Posterior cingulate gyrus (tissue), 11 donors: ENCODE measurements around the gene GALNTL6.

Experiments used
- DNase-seq, 10 donors: peaks; one replicate each; pipeline versions ENCODE4 v3.0.0 to v3.0.0-alpha.2; 2020 to 2021; ENCODE audit warnings: mixed read lengths in 3 of 10
- intact Hi-C: fragments of 100-400 bp; cut with DNase I; formaldehyde crosslinking; loops from one replicate; pipeline ENCODE4 v1.15.1; 2023

Gene GALNTL6

DNA sequence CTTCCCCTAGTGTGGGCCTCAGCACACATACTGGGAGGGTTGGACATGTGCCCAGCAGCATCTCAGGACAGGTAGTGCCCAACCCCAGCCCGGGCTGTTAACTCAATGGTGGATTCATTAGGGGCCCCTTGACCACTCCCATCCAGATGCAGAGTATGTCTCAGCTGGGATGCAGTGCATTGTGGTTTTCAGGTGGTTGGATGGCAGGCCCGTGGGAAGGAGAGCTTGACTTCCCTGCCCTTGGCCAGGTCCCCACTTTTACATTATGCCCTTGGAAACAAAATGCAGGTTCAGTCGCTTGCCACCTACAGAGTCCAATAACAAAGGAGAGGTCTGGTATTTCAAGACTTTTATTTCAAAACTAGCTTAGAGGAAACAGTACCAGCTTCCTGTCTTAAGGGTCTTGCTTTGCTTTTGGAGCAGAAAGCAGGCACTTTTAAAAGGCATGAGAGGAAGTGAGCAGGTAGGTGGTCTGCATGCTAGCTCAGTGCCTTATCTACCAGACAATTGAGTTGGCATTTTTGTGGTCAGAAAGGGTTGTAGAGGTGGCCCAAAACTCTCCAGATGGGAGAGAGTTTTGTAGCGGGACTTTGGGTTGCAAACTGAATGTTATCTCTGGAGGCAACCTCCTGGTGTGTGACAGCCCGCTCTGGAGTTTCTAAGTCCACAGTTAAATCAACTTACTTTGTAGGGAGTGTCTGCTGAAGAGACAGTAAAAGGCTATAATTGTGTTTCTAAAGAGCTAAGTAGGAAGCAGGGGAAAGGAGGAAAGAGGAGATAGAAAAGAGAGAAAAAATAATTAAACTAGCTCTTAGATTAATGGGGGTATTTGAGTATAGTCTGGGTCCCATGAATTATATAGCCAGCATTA, 171.0 kb downstream of the GALNTL6 start:
- DNase-seq, result no peak
- intact Hi-C loops, result no loop called here

DNA sequence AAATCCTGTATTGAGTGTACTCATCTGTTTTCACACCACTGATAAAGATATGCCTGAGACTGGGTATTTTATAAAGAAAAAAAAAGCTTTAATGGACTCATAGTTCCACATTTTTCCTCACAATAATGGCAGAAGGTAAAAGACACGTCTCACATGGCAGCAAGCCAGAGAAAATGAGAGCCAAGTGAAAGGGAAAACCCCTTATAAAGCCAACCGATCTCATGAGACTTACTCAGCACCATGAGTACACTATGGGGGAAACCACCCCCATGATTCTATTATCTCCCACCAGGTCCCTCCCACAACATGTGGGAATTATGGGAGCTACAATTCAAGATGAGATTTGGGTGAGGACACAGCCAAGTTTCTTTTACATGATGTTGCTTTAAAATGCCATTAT, 171.9 kb downstream of the GALNTL6 start:
- intact Hi-C loops, result no loop called here
- no peak for DNase-seq

DNA sequence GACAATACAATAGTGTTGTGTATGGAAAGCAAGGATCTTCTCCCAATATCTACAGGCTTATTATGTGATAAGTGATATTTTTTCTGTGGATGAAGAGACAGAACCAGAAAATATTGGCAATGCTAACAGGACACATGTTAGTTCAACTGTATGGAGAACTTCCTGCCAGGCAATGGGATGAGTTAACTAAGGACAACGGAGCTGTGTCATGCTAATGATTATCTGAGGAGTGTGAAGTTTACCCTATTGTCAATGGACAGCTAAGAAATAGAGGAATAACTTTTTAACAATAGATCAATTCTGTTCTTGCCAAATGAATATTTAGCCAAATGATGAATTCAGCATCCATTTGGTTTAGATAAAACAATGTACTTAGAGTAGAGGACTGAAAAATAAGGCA, 180.0 kb downstream of the GALNTL6 start:
- intact Hi-C loops, result no loop called here
- no peak for DNase-seq

DNA sequence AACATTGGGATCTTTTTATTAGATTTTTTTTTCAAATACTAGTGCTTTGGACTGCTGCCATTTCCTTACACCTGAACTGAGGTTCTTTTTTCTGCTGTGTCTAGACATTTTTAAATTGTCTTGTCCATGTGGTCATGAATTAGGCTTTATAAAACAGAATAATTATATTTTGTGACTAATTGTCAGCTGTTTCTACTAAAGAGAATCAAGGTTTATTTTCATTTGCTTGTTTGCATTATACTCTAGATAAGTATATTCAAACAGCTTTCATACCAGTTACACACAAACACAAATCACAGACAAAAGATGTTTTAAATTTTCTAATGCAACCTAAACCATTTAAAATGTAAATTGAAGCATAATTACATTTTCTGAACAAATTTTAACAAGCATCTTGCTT, 194.7 kb downstream of the GALNTL6 start:
- intact Hi-C loops, result no loop called here
- no peak for DNase-seq

DNA sequence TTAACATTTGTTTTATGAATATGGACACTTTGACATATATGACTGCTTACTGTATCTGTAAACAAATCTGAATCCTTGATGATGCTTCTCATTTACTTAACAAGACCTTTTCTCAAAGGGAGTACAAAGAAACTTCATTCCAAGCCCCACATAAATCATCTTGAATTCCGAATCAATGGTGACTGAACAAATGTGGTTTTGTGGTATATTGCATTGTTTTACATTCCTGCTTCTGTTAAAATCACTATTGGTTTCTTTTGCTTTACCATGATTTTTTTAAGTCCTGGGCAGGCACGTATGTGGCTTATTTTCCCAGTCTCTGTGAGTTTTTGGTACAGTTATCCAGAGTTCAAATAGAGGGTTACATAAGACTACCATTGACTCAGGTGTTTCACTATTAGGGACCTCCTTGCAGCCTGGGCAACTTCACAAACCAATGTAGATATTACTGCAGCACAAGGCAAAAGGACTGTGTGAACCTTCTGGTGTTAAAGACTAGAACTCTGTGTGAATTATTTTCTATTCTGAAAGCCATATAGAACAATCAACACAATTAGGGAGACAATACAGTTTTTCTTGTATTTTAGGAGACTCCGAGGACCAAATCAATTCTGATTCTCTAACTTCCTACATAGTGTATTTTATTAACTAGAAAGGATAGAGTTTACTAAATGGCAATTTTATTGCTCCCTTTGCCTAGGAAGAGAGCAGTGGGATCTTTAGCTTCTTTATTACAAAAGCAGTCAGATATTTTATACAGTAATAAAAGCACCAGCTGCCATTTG, 196.4 kb downstream of the GALNTL6 start:
- DNase-seq, result no peak
- intact Hi-C loops, result no loop called here

DNA sequence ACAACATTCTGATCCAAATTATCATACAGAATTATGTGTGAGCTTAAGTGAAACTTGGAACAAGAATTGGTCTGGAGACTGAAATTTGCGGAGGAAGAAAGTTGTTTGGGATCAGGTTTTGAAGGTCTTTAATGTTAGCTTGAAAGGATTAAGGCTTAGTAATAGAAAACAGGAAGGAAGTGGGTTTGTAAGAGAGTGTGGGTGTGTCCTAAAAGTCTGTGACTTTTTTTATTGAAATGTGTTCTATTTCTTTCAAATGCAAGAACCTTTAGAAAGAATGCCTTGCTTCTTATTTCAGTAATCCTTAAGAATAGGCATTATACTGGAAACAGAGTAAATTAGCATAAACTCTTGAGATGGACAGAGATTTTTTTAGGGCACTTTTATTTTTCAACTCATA, 198.0 kb downstream of the GALNTL6 start:
- intact Hi-C loops, result no loop called here
- no peak for DNase-seq

DNA sequence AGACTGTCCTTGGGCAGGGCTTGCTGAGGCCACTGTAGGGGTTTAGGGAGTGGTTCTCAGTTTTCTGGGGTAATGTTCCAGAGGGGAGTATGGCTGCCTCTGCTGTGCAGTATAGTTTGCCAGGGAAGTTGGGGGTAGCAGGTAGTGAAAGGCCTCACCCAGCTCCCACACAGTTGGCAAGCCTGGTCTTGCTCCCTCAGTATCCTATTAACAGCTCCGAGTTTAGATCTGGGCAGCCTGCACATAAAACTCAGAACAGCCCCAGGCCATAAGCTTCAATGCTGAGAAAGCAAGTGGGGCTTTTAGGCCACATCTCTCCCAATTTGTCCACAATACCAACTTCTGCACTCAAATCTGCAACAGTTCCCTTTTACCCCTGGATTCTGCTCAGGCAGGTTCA, 205.2 kb downstream of the GALNTL6 start:
- intact Hi-C loops, result no loop called here
- no peak for DNase-seq

DNA sequence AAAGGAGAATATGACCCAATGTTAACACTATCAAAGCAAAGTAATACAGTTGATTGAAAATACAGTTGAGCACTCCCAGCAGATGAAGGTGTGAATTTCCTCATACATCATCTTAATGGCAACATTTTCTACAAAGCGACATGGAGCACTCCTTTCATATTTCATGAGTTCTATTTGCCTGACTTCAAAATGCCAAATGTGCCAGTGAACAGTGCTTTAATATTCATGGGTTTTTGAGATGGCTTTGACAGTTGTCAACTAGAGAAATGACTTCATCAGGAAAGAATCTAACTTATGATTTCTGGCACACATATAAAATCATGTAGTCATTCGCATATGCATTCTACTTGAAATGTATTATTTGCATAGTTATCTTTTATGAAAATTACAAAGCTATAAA, 222.4 kb downstream of the GALNTL6 start:
- no peak for DNase-seq
- intact Hi-C loops, result no loop called here

DNA sequence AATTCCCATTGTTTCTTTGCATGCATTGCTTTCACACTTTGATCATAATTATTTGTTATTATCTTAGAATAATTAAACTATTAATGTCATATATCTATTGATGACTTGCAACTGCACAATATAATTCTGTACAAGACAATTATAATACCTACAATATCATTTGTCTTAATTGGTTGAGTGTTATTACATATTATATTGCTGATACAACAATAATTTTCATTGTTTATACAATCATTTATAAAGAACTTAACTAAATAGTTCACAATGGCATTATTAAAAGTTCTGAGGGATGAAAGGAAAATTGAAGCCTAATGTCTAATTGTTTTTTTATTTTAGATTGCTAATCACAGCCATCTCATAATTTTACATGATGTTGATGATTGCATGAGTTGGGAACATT, 227.6 kb downstream of the GALNTL6 start:
- intact Hi-C loops, result no loop called here
- no peak for DNase-seq

DNA sequence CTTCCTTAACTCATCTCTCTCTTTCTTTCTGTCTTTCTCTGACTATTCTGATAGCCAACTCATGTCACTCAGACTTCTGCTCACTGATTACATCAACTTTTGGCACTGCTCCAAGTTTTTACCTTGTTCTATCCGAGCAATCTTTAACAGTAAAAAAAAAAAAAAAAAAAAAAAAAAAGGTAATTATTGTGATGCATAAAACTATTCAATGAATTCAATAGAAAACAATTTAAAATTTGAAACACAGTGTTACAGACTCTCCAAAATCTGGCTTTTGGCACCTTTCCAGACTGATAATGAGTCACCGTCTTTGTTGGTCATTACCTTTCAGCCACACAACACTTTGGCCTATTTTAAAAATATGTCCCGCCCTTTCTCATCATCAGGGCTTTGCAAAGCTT, 229.5 kb downstream of the GALNTL6 start:
- DNase-seq, result no peak
- intact Hi-C loops, result no loop called here

DNA sequence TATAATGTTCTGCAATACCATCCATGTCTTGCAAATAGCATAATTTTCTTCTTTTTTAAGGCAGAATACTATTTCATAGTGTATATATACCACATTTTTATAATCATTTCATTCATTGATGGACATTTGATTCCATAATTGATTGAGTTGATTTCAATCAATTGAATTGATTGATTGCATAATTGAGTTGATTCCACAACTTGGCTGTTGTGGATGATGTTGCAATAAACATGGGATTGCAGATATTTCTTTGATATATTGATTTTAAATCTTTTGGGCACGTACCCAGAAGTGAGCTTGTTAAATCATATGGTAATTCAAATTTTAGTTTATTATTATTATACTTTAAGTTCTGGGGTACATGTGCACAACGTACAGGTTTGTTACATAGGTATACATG, 232.8 kb downstream of the GALNTL6 start:
- intact Hi-C loops, result no loop called here
- DNase-seq, result no peak

DNA sequence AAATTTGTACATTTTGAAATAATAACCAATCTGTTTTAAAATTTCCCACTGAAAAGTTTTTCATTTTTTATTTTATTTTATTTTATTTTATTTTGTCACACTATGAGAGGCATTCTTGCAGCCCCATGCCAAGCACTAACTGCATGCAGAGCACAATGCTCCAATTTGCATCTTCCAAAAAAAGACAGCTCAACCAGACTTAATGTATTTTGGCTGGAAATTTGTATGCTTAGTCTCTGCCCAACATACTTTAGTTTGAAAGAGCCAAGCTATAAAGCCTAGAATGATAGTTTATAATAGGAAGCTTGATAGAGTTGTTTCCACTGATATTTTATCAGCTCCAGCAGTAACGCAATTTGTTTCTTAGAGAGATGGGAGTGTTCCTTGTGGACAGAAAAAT, 235.5 kb downstream of the GALNTL6 start:
- no peak for DNase-seq
- intact Hi-C loops, result no loop called here

DNA sequence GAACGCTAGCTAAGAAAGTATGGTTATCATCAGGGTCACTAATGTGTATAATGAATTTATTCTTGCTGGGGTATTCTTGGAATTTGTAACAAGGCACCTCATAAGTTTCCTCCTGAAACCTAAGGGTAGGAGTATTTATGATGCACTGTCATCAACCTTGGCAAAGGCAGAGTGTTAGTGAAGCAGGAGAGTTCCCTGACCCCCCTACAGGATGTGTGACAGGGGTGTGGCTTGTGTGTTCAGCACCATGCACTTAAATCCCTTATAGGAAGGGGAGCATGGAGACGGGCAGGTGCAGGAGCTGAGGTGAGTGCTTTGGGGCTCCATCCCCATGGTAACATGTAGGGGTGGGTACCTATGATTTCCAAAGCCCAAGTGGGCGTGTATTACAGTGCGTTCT, 237.7 kb downstream of the GALNTL6 start:
- DNase-seq, result no peak
- intact Hi-C loops, result no loop called here

DNA sequence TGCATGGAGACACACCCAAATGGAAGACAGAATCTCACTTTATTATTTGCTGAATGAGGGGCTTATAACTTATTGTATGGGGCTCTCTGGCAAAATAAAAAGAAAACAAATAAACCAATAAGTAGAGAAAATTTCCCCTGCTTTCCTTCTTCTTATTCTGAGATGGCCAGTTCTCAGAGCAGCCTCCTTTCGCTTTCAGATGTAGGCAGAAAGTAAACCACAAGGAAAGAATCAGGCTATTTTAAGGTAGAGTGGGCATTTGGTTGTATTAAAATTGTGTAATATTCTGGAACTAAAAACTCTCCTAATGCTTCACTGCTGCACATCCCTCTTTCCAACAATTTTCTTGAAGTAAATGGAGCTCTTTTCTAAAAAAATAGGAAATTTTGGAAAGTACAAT, 241.8 kb downstream of the GALNTL6 start:
- intact Hi-C loops, result no loop called here
- no peak for DNase-seq

DNA sequence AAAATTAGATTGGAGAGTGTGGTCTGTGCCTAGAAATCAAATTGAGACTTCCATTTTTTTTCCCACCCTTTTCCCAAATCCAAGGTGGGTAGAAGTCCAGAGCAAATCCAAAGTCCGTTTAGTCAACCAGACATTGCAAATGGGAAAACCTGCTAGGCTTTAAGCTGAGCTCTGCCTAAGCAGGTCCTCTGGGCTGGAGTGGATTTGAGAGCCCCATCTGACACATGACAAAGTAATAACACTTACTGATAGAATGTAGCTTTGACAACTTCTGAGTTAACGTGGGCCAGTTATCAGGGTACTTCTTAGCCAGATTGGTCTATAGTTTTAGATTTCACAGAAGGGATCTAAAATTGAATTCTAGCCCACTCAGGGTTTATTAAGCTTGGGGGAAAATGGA, 242.3 kb downstream of the GALNTL6 start:
- intact Hi-C loops, result no loop called here
- no peak for DNase-seq

DNA sequence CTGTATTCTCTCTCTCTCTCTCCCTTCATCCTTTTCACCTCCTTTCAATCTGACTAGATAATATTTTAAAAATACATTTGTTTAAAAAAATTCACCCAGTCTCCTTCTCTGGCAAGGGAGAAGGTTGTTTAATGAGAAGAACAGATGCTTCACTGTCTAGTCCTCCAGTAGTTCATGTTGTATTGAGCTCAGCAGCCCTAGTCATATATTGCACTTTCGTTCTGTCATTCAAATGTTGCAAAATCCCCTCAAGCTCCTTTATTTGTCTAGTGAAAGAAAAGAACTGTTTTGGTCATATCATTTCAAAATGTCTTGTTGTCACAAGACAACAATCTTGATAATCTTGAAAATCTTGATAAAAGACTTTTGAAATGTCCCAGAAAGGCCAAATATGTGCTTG, 248.0 kb downstream of the GALNTL6 start:
- DNase-seq, result no peak
- intact Hi-C loops, result no loop called here

DNA sequence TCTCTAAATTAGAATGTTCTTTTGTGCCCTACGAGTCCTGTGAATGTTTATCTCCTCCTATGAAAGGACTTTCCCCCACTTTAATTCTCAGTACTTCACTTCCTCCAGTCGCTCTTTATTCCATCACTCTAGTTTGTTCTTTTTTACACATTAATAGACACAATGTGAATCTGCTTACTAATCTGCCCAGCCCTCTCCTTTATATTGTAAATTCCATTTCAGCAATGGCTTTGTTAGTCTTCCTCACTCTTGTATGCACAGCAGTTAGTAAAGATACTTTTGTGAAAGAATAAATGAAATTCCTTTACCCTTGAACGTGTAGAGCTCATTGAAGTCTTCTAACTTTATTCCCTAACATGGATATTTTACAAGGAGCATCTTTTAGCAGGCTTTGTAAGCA, 255.3 kb downstream of the GALNTL6 start:
- DNase-seq, result no peak
- intact Hi-C loops, result no loop called here

DNA sequence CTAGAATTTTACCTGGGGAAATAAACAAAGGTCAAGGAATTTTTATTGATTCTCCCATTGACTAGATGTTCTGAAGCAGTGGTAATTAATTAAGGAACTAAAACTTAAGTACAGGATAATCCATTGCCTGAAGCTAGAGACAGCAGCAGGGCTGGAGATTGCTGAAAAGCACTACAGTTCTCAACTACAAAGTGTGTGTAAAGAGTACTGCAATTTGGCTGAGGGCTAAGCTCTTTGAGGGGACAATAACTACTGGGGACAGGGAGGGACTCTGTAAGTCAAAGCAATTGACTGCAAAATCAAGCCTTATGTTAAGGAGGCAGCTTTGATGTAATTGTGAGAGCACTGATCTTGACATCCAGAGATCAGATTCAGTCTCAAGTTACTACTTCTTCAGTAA, 260.4 kb downstream of the GALNTL6 start:
- no peak for DNase-seq
- intact Hi-C loops, result no loop called here

DNA sequence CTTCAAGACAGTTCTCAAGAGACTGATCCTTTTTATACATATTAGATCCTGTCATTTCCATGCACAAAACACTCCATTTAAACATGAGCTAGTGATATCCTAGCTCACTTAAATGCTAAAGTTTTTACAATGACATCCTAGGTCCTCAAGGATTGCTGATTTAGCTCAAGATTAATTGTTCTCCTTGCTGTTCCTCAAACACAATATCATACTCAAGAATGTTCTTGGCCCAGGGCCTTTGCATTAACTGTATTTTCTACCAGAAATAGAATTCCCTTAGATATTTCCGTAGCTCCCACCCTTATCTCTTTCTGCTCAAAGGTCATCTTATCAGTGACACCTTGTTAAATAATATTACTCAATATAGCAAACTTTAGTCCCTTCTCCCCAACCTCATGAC, 270.1 kb downstream of the GALNTL6 start:
- intact Hi-C loops, result no loop called here
- no peak for DNase-seq

DNA sequence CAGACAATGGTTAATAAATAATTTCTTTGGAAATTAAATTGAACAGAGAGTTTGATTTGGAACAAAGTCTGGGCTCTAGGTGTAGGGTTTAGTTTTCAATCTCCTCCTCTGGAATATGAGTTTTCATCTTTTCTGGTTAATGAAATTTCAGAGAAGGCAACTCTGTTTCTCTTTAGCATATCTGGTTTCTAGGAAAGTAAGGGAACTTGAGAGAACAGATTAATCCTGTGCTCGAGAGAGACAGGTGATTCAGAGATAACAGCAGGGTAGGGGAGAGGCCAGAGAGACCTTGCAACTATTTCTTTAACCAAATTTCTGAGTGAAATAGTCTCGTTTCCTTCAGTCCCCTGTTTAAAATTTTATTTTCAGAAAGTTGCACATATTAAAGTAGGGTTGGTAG, 275.4 kb downstream of the GALNTL6 start:
- intact Hi-C loops, result no loop called here
- DNase-seq, result no peak

DNA sequence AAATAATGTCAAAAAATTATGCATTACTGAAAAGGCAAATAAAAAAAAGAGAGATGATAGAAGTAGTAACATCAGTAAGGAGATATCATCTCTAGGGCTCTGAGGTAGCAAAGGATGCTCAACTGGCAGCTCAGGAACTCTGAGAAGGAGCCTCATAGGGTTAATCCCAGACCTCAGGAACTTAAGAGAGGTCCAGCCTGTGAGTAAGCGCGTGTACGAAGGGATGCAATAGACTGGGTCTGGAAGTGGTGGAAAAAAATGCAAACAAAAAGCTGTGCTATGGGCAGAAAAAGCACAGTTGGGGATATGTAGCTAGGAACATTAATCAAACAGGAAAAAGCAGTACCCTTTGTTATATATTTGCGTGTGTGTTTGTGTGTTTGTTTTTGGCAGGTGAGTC, 282.0 kb downstream of the GALNTL6 start:
- no peak for DNase-seq
- intact Hi-C loops, result no loop called here

DNA sequence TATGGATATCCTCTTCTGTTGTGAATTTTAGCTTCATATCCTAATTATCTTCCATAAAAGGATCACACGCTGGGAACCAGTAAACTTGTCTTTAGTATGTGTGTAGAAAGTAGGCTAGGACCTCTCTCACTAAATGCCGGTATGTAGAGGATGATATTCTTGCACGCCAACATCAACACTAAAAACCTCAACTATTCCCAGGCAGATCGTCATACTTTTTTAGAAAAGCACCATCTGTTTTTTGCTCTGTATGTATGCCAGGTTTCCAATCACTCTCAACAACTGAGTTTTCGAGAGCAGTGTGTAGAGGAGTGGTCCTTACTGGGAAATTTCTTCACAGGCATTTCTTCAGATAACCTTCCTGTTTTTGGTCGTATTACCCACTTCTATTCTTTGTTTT, 283.6 kb downstream of the GALNTL6 start:
- DNase-seq, result no peak
- intact Hi-C loops, result no loop called here
